Measurements from ENCODE around the gene MRPL2. TPM values are rescaled to one million over a fixed set of nuclear protein-coding genes. Genes with fewer than 3 reads are reported as not detected.

MRPL2 gene
- polyA plus RNA-seq, 3 donors = 23.9 to 26.9 (median 26.3) TPM

- Histone ChIP-seq H3K4me1 (ENCODE audit: control insufficient read depth in 1 of 2, insufficient read depth in 2 of 2, low read length in 2 of 2) (peaks cover 7 to 8% of the 10 kb centered on the region in 2 donors), H2AFZ (ENCODE audit: insufficient read depth, low read depth, low read length, poor library complexity, severe bottlenecking) (no peak overlapping the region), H3K27ac (ENCODE audit: low read depth in 1 of 2, low read length in 2 of 2) (no peak overlapping the region), H3K79me2 (ENCODE audit: insufficient read depth, low read length) (peaks cover 35% of the 10 kb centered on the region), H3K27me3 (ENCODE audit: control insufficient read depth in 2 of 2, insufficient read depth in 2 of 2, low read length in 2 of 2) (no peaks in the 10 kb centered on the region), H3K9me3 (replicated peaks in 1 of 2; ENCODE audit: control insufficient read depth in 1 of 2, insufficient read depth in 1 of 2, low read length in 2 of 2) (no peaks in the 10 kb centered on the region), H3K36me3 (replicated peaks in 1 of 2; ENCODE audit: control insufficient read depth in 1 of 2, insufficient read depth in 2 of 2, low read length in 2 of 2) (peaks cover 56 to 72% of the 10 kb centered on the region in 2 donors), H3K4me2 (replicated peaks; ENCODE audit: extremely low read depth, low read length, poor library complexity, severe bottlenecking) (no peak overlapping the region), H4K20me1 (ENCODE audit: insufficient read depth, low read length) (peaks cover 39% of the 10 kb centered on the region), H3K9ac (ENCODE audit: insufficient read depth, low read length, poor library complexity, severe bottlenecking) (no peak overlapping the region), H3K4me3 (replicated peaks in 1 of 3; ENCODE audit: low read depth in 2 of 3, low read length in 3 of 3) (no peak overlapping the region)
- peaks cover 11% of the 10 kb centered on the region for H3K4me1 Mint-ChIP-seq
- intact Hi-C loops (cut with micrococcal nuclease) = no loop called here
- peaks cover 53 to 78% of the 10 kb centered on the region in 2 donors for H3K36me3 Mint-ChIP-seq
- no peak for TF ChIP-seq CTCF (IDR thresholded peaks at IDR 0.05)
- no peak for DNase-seq
- peak overlapping the region in 2 of 7 donors; percentile 8 to 63 for H3K27ac Mint-ChIP-seq
- peaks cover 0 to 3% (median 0%) of the 10 kb centered on the region in 7 donors for H3K9me3 Mint-ChIP-seq
- H3K27me3 Mint-ChIP-seq (ENCODE audit: low read depth in 3 of 3) = peaks cover 0 to 6% (median 3%) of the 10 kb centered on the region in 3 donors
- H3K4me3 Mint-ChIP-seq = no peak overlapping the region
- WGBS (ENCODE audit: insufficient coverage) = 100% methylated on average over 1 of the region's 5 CpGs
Observed at GRCh38 chr6:43026365-43026764, 32.9 kb downstream of the MRPL2 start.

- no peak overlapping the region for H2AFZ ChIP-seq (ENCODE audit: insufficient read depth, low read depth, low read length, poor library complexity, severe bottlenecking)
- peaks cover 14 to 16% of the 10 kb centered on the region in 2 donors for H3K4me1 ChIP-seq (ENCODE audit: control insufficient read depth in 1 of 2, insufficient read depth in 2 of 2, low read length in 2 of 2)
- Mint-ChIP-seq H3K9me3 (peaks cover 0 to 1% (median 0%) of the 10 kb centered on the region in 7 donors), H3K27me3 (ENCODE audit: low read depth in 3 of 3) (peaks cover 0 to 6% (median 3%) of the 10 kb centered on the region in 3 donors), H3K4me3 (no peak overlapping the region), H3K36me3 (peaks cover 46 to 69% of the 10 kb centered on the region in 2 donors), H3K4me1 (peaks cover 18% of the 10 kb centered on the region), H3K27ac (no peak overlapping the region)
- no peaks in the 10 kb centered on the region for H3K9me3 ChIP-seq (replicated peaks in 1 of 2; ENCODE audit: control insufficient read depth in 1 of 2, insufficient read depth in 1 of 2, low read length in 2 of 2)
- no peak for TF ChIP-seq CTCF (IDR thresholded peaks at IDR 0.05)
- 91% methylated on average over 2 of the region's 2 CpGs for WGBS (ENCODE audit: insufficient coverage)
- H3K36me3 ChIP-seq (replicated peaks in 1 of 2; ENCODE audit: control insufficient read depth in 1 of 2, insufficient read depth in 2 of 2, low read length in 2 of 2) = peaks cover 49 to 57% of the 10 kb centered on the region in 2 donors
- intact Hi-C loops (cut with micrococcal nuclease) = no loop called here
- no peak for DNase-seq
- H3K4me2 ChIP-seq (replicated peaks; ENCODE audit: extremely low read depth, low read length, poor library complexity, severe bottlenecking) = no peak overlapping the region
- no peaks in the 10 kb centered on the region for H3K27me3 ChIP-seq (ENCODE audit: control insufficient read depth in 2 of 2, insufficient read depth in 2 of 2, low read length in 2 of 2)
- H4K20me1 ChIP-seq (ENCODE audit: insufficient read depth, low read length) = peaks cover 43% of the 10 kb centered on the region
- H3K9ac ChIP-seq (ENCODE audit: insufficient read depth, low read length, poor library complexity, severe bottlenecking) = no peak overlapping the region
- peaks cover 35% of the 10 kb centered on the region for H3K79me2 ChIP-seq (ENCODE audit: insufficient read depth, low read length)
- H3K27ac ChIP-seq (ENCODE audit: low read depth in 1 of 2, low read length in 2 of 2) = no peak overlapping the region
- no peak overlapping the region for H3K4me3 ChIP-seq (replicated peaks in 1 of 3; ENCODE audit: low read depth in 2 of 3, low read length in 3 of 3)
Observed at GRCh38 chr6:43024436-43024835, 34.8 kb downstream of the MRPL2 start.

Measured in CD14-positive monocyte (primary cell).